Measurements from ENCODE around the gene BATF. TPM values are rescaled to one million over a fixed set of nuclear protein-coding genes. Genes with fewer than 3 reads are reported as not detected.

BATF gene
- total and polyA plus RNA-seq, 2 of the 8 experiments (the other 6 are each of a cell fraction or from before 2014, with no cell fraction given) = not detected

DNA sequence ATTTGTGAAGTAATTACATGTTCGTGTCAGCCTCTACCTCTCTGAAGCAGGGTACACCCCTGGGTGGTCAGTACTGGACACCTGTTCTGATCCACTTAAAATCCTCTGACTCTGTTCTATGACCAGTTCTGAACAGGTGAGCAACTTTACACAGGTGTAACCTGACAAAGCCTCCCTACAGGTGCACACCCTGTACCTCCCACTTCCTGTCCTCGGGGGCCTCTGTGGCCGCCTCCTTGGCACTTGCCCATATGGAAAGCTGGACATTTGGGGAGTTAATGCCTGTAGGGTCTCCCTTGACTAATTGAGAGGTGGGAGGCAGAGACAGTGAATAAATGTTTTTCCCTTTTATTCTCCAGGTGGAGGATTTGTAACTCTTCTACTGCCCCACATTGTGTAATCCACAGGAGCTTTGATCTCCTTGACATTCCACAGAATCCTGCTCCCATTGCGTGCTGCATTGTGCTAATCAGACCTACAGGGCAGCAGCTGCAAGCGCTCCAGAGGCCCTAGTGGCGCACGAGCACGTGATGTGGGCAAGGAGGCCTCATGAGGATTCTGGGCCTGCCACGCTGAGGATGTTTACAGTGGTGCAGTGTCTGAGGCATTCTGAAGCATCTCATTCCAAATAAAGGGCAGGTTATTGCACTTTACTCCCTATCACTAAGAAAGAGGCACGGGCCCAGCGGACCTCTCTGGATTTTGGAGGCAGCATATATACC is 45.8 kb upstream of the BATF start (continued):
- TF ChIP-seq CTBP2 (IDR thresholded peaks at IDR 0.05; ENCODE audit: borderline replicate concordance, insufficient read depth, insufficient read length, low read length) (no peak), SAP30 (IDR thresholded peaks at IDR 0.05; ENCODE audit: insufficient read depth, insufficient replicate concordance, low read length) (no peak), TEAD4 (IDR thresholded peaks at IDR 0.05; ENCODE audit: low read depth, low read length) (peak; percentile 64; the same call in 1 of the 2 replicates)

All from H1 (cell line).